DMS114 treated with DMSO at 0.1 percent for 48 hours (cell line): Measurements from ENCODE around the gene LNX2.

Source experiments
- DNase-seq: peaks from one replicate; lab custom pipeline; 2025; ENCODE audit not compliant: unreplicated experiment; lab: John Stamatoyannopoulos, UW

The LNX2 gene

GRCh38 chr13:27516103-27516502 lies 104.2 kb downstream of the LNX2 start:
- no peak for DNase-seq

- no peak for DNase-seq
These were observed 110.2 kb downstream of the LNX2 start for GRCh38 chr13:27510082-27510481.

GRCh38 chr13:27508802-27509201 lies 111.5 kb downstream of the LNX2 start:
- DNase-seq, result no peak

- no peak for DNase-seq
These were observed 114.5 kb downstream of the LNX2 start for GRCh38 chr13:27505792-27506191.

- no peak for DNase-seq
These were observed 115.5 kb downstream of the LNX2 start for GRCh38 chr13:27504868-27505194.

GRCh38 chr13:27504128-27504867 lies 116.0 kb downstream of the LNX2 start:
- no peak for DNase-seq

- DNase-seq, result no peak
These were observed 119.4 kb downstream of the LNX2 start for GRCh38 chr13:27500806-27501534.

- DNase-seq, result no peak
These were observed 122.6 kb downstream of the LNX2 start for GRCh38 chr13:27497563-27498230.

- DNase-seq, result no peak
These were observed 123.6 kb downstream of the LNX2 start for GRCh38 chr13:27496536-27497273.

GRCh38 chr13:27496006-27496405 lies 124.3 kb downstream of the LNX2 start:
- DNase-seq, result no peak
